CD4-positive, alpha-beta T cell treated with Interleukin-15 for 1 hour (primary cell): ENCODE measurements around the gene ETFA.

Source experiments
- DNase-seq: peaks from one replicate; pipeline ENCODE4 v3.0.0-alpha.2; 2020

Gene ETFA

GRCh38 chr15:76168237-76168984 is 142.9 kb downstream of the ETFA start:
- no peak for DNase-seq

- DNase-seq: no peak
Observed at GRCh38 chr15:76165951-76166350, 145.3 kb downstream of the ETFA start.
